Astrocyte (in vitro differentiated cells and primary cell): Measurements from ENCODE around the gene GALNT17. TPM values are rescaled to one million over a fixed set of nuclear protein-coding genes. Genes with fewer than 3 reads are reported as not detected.

Experiments used
- DNase-seq: peaks from one replicate; pipeline ENCODE4 v3.0.0-alpha.2; 2010; ENCODE audit warnings: low read depth
- FAIRE-seq: peaks from 2 replicates; lab custom pipeline; 2011; peaks lifted over from hg19 to GRCh38; lab: Jason Lieb, UNC
- H2AFZ ChIP-seq: 2 replicates; pipeline ENCODE4 v1.6.0; 2012; ENCODE audit warnings: low read depth, low read length, inconsistent platforms
- H3K27ac ChIP-seq: 2 replicates; pipeline ENCODE4 v1.5.1; 2011; ENCODE audit warnings: low read depth, low read length, inconsistent platforms
- H3K27me3 ChIP-seq: 2 replicates; pipeline ENCODE4 v1.6.0; 2011; ENCODE audit warnings: low read length, inconsistent platforms; ENCODE audit not compliant: insufficient read depth
- H3K36me3 ChIP-seq: 2 replicates; pipeline ENCODE4 v1.5.1; 2011; ENCODE audit warnings: low read length, inconsistent platforms; ENCODE audit not compliant: insufficient read depth
- H3K4me1 ChIP-seq: 2 replicates; pipeline ENCODE4 v1.5.1; 2011; ENCODE audit warnings: low read length, inconsistent platforms; ENCODE audit not compliant: insufficient read depth
- H3K4me2 ChIP-seq: 2 replicates; pipeline ENCODE4 v1.6.0; 2012; ENCODE audit warnings: low read length, inconsistent platforms
- H3K4me3 ChIP-seq: 2 replicates; pipeline ENCODE4 v1.5.1; 2011; ENCODE audit warnings: low read depth, mild to moderate bottlenecking, low read length, inconsistent platforms; ENCODE audit not compliant: insufficient read depth
- H3K79me2 ChIP-seq: 2 replicates; pipeline ENCODE4 v1.6.0; 2012; ENCODE audit warnings: mild to moderate bottlenecking, low read length, inconsistent platforms; ENCODE audit not compliant: insufficient read depth
- H3K9ac ChIP-seq: 2 replicates; pipeline ENCODE4 v1.6.0; 2012; ENCODE audit warnings: mild to moderate bottlenecking, low read length, inconsistent platforms
- H3K9me3 ChIP-seq: 2 replicates; pipeline ENCODE4 v1.5.1; 2012; ENCODE audit warnings: low read depth, mild to moderate bottlenecking, low read length, inconsistent platforms; ENCODE audit not compliant: insufficient read depth
- H4K20me1 ChIP-seq: 2 replicates; pipeline ENCODE4 v1.6.0; 2012; ENCODE audit warnings: low read length, inconsistent platforms; ENCODE audit not compliant: insufficient read depth
- H3K27ac Mint-ChIP-seq: one replicate; pipeline ENCODE4 v1.8.0; 2021; ENCODE audit warnings: mild to moderate bottlenecking, mixed read lengths; ENCODE audit not compliant: unreplicated experiment
- H3K27me3 Mint-ChIP-seq: one replicate; pipeline ENCODE4 v1.8.0; 2021; ENCODE audit warnings: low read depth, mixed read lengths; ENCODE audit not compliant: unreplicated experiment
- H3K36me3 Mint-ChIP-seq: one replicate; pipeline ENCODE4 v1.8.0; 2021; ENCODE audit warnings: low read depth, mixed read lengths; ENCODE audit not compliant: unreplicated experiment
- H3K4me1 Mint-ChIP-seq: one replicate; pipeline ENCODE4 v1.8.0; 2021; ENCODE audit warnings: low read depth, mixed read lengths; ENCODE audit not compliant: unreplicated experiment
- H3K4me3 Mint-ChIP-seq: one replicate; pipeline ENCODE4 v1.8.0; 2021; ENCODE audit warnings: mild to moderate bottlenecking, moderate library complexity, mixed read lengths; ENCODE audit not compliant: unreplicated experiment
- H3K9me3 Mint-ChIP-seq: one replicate; pipeline ENCODE4 v1.8.0; 2021; ENCODE audit warnings: mild to moderate bottlenecking, mixed read lengths; ENCODE audit not compliant: unreplicated experiment
- CTCF ChIP-seq: IDR thresholded peaks from 2 replicates; pipeline ENCODE4 v1.5.1; 2011; ENCODE audit warnings: low read depth, mild to moderate bottlenecking, inconsistent platforms, low read length, moderate library complexity; ENCODE audit not compliant: insufficient read depth
- EZH2 ChIP-seq: IDR thresholded peaks from 2 replicates; pipeline ENCODE4 v1.6.1; 2012; ENCODE audit warnings: mild to moderate bottlenecking, low read length, inconsistent platforms; ENCODE audit not compliant: insufficient read depth
- total RNA-seq: library from RNA; stranded (reverse); gene quantifications from 2 replicates; pipeline ENCODE4 v1.2.1, GENCODE V29; 2021

Gene GALNT17
- total RNA-seq, 1 donor from 2014 or later, result 7.8 TPM

DNA sequence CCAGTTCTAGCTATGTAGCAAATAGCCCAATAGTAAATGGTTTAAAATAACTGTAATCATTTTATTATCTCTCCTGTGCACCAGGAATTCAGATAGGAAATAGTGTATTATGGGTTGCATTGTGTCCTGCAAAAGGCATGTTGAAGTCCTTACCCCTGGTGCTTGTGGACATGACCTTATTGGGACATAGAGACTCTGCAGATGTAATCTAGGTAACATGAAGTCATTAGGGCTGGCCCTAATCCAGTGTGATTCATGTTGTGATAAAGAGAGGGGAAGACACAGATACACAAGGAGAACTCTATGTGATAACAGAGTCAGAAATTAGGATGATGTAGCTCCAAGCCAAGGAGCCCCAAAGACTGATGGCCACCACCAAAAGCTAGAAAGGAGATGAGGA is 462.8 kb downstream of the GALNT17 start:
- FAIRE-seq (no peak), DNase-seq (peak; percentile 10)
- TF ChIP-seq CTCF (no peak), EZH2 (no peak)
- H3K27me3 Mint-ChIP-seq, result no peaks in the 10 kb centered on the region
- Histone ChIP-seq H3K9me3 (no peaks in the 10 kb centered on the region), H3K4me3 (no peak overlapping the region), H3K4me1 (no peaks in the 10 kb centered on the region), H4K20me1 (no peaks in the 10 kb centered on the region), H3K36me3 (no peaks in the 10 kb centered on the region), H2AFZ (no peak overlapping the region), H3K27ac (peak overlapping the region; percentile 25), H3K79me2 (no peaks in the 10 kb centered on the region), H3K4me2 (no peak overlapping the region), H3K9ac (no peak overlapping the region), H3K27me3 (no peaks in the 10 kb centered on the region)
- peaks cover 25% of the 10 kb centered on the region for H3K4me1 Mint-ChIP-seq
- H3K4me3 Mint-ChIP-seq, result no peak overlapping the region
- H3K36me3 Mint-ChIP-seq, result peaks cover 4% of the 10 kb centered on the region
- peak overlapping the region; percentile 83 for H3K27ac Mint-ChIP-seq
- H3K9me3 Mint-ChIP-seq, result peaks cover 5% of the 10 kb centered on the region

- Mint-ChIP-seq H3K27me3 (no peaks in the 10 kb centered on the region), H3K9me3 (peaks cover 5% of the 10 kb centered on the region), H3K36me3 (peaks cover 4% of the 10 kb centered on the region), H3K4me1 (peaks cover 25% of the 10 kb centered on the region), H3K27ac (peak overlapping the region; percentile 84), H3K4me3 (no peak overlapping the region)
- TF ChIP-seq EZH2, result no peak
- no peak for TF ChIP-seq CTCF
- Histone ChIP-seq H3K79me2 (no peaks in the 10 kb centered on the region), H3K9ac (no peak overlapping the region), H2AFZ (no peak overlapping the region), H3K4me2 (peak overlapping the region; percentile 41), H3K4me1 (no peaks in the 10 kb centered on the region), H3K4me3 (no peak overlapping the region), H3K36me3 (no peaks in the 10 kb centered on the region), H3K27ac (peak overlapping the region; percentile 25), H3K27me3 (no peaks in the 10 kb centered on the region), H3K9me3 (no peaks in the 10 kb centered on the region), H4K20me1 (no peaks in the 10 kb centered on the region)
- DNase-seq (peak; percentile 16), FAIRE-seq (no peak)
Observed at GRCh38 chr7:71595176-71595575, 463.2 kb downstream of the GALNT17 start.

- H4K20me1 ChIP-seq, result no peaks in the 10 kb centered on the region
- TF ChIP-seq EZH2 (no peak), CTCF (no peak)
Observed at GRCh38 chr7:71598553-71598952, 466.6 kb downstream of the GALNT17 start.

More at GRCh38 chr7:71598553-71598952, 466.6 kb downstream of the GALNT17 start:
- DNase-seq (no peak), FAIRE-seq (no peak)
- Mint-ChIP-seq H3K27me3 (no peaks in the 10 kb centered on the region), H3K9me3 (peaks cover 7% of the 10 kb centered on the region), H3K4me1 (peaks cover 30% of the 10 kb centered on the region), H3K27ac (no peak overlapping the region), H3K4me3 (no peak overlapping the region), H3K36me3 (peaks cover 4% of the 10 kb centered on the region)
- H3K9me3 ChIP-seq, result no peaks in the 10 kb centered on the region
- H3K36me3 ChIP-seq, result no peaks in the 10 kb centered on the region
- H3K9ac ChIP-seq, result no peak overlapping the region
- no peaks in the 10 kb centered on the region for H3K79me2 ChIP-seq
- no peak overlapping the region for H2AFZ ChIP-seq
- no peak overlapping the region for H3K4me3 ChIP-seq
- no peak overlapping the region for H3K4me2 ChIP-seq
- no peak overlapping the region for H3K27ac ChIP-seq
- H3K4me1 ChIP-seq, result no peaks in the 10 kb centered on the region
- no peaks in the 10 kb centered on the region for H3K27me3 ChIP-seq
